Renal pelvis (tissue), 12 donors: ENCODE measurements around the gene MRO. TPM values are rescaled to one million over a fixed set of nuclear protein-coding genes. Genes with fewer than 3 reads are reported as not detected.
A peak's percentile ranks its signal among the peaks of the same experiment; 100 is the strongest.
"Not testable (repeated sequence)": the region's sequence is repeated elsewhere in the genome, so short reads cannot be mapped to it uniquely, and the experiment has no call there.

Experiments
- DNase-seq: peaks from one replicate; pipeline ENCODE4 v3.0.0-alpha.2; 2013
- long read RNA-seq, 16 experiments: transcript quantifications; one replicate each; lab custom pipeline, GENCODE V29; 2026
- polyA plus RNA-seq, 3 donors: library from polyadenylated mRNA; unstranded; fragments of 120-200 nt; gene quantifications; one replicate each; pipeline ENCODE4 v1.2.1, GENCODE V29; 2013; ENCODE audit not compliant: insufficient read length in 3 of 3

The MRO gene
- polyA plus RNA-seq, result 1 to 10 TPM; 2.9 to 3.1 (median 2.9) TPM
- long read RNA-seq, donor 1, result 0 reads
- long read RNA-seq, donor 2, partial matches to known transcripts, result 45 of 56 reads
- long read RNA-seq, donor 2, other reads (novel, unspliced or antisense), result 11 of 56 reads
- long read RNA-seq, donor 3, full-length matches to known transcripts, result 1 of 1 reads
- long read RNA-seq, donor 3, partial matches to known transcripts, result 0 of 1 reads
- long read RNA-seq, donor 3, other reads (novel, unspliced or antisense), result 0 of 1 reads
- long read RNA-seq, donor 4, result 0 reads
- long read RNA-seq, donor 5, result 0 reads
- long read RNA-seq, donor 6, result 0 reads
- long read RNA-seq, donor 7, result 0 reads
- long read RNA-seq, donor 8, result 0 reads
- long read RNA-seq, donor 9, result 0 reads
- long read RNA-seq, donor 10, result 0 reads
- long read RNA-seq, donor 11, result 0 reads
- long read RNA-seq, donor 12, result 0 reads
- long read RNA-seq, donor 13, result 0 reads
- long read RNA-seq, donor 14, result 0 reads
- long read RNA-seq, donor 15, result 0 reads
- long read RNA-seq, donor 16, result 0 reads

DNA sequence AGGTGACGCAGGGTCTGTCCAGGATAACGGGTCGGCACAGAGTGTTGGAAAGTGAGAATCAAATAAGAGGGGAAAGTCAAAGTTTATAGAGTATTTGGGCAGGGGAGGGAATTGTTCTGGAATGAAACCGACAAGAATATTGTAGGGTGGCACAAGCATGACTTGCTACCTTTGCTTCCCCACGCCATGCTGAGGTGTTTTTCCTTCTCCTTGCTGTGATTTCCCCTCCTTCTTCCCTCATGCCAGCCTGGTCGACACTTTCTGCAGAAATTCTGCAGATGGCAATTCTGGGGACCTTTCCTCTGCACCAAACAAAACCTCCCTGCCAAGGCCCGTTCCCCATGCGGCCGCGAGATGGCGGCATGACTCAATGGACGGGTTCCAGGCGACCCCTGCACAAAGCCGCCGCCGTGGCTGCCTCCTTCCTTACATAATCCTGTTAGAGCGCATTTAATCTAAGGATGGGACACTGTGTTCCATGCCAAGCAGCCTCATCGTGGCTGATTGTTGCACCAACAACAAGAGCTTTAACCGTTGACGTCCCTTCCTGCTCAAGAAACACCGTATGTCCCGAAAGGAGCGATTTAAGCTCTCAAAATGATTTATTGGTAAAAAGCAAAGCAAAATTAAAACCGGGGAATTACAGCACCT, at the start of gene MRO:
TSS of gene MRO (minus strand) at position 289 of the 651 bp plus-strand sequence. CDS start 10,616 bp downstream, outside the sequence.
- peak; percentile 76 for DNase-seq

DNA sequence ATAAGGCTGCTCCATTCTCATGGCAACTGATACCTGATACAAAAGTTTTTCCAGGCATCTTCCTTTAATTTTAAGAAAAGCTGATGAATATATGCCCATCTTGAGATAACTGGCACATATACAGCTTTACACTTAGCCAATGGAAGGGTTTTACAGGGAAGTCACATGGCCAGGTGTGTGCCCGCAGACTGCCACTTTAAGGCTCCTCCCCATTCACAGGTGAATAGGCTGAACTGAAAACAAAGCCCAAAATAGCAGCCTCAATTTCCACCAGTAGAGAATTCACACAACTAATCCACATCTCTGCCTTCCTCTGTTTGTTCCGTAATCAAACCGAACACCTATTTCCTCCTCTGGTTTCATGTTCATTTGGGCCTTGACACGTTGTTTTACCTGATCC, 49.3 kb upstream of the MRO start:
- no peak for DNase-seq

DNA sequence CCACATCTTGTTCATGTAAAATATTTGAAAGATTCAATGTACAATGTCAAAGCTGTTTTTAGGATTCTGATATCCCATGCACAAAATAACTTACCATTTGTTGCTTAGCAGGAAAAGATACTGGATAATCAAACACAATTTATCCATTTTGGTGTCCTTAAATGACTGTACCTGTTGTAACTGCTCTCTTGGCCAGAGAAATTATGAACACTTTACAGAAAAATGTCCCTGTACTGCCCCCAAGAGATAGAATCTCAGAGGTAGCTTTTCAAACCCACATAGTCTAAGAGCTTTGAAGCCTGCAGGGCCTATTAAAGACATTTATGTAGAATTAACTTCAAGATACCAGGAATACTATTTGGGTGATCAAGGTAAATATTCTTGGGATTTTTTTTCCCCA, 46.9 kb upstream of the MRO start:
- no peak for DNase-seq

DNA sequence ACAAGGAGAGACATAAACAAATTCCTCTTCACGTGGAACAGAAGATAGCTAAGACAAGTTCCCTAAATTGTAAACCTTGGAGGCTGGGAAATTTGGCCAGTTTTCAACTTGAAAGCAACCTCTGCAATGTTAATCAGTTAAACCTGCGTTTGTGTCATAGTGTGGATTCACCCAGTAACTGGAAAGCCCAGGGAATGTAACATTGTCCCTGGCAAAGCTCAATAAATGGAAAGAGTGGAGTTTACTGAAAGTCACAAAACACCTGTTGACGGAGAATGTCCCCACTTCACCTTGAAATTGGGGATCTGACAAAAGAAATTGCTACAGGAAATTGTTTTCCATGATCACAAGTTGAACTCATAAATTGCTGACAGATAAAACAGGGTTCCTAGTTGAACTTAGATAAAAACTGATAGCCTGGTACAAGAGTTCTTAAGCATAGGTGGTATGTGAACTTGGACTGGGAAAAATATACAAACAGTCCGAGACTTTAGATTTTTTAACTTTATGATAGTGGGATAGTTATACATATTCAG, 44.1 kb upstream of the MRO start:
- DNase-seq, result no peak

DNA sequence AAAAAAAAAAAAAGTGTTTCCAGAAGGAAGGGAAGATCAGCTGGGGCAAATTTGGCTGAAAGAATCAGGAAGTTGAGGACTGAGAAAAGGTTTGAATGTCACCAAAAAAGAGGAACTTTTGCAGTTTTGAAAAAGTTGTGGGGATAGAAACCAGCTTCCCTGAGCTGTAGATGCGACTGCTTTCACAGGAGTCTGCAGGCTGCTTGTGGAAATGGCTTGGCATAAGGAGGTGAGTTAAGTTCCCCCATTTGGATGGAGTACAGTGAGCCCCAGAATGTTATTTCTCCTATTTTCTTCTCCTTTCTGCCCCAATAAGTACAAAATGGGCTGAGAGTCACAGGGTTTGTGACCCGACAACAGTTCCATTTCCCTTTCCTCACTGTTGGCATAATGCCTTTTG, 42.6 kb upstream of the MRO start:
- no peak for DNase-seq

DNA sequence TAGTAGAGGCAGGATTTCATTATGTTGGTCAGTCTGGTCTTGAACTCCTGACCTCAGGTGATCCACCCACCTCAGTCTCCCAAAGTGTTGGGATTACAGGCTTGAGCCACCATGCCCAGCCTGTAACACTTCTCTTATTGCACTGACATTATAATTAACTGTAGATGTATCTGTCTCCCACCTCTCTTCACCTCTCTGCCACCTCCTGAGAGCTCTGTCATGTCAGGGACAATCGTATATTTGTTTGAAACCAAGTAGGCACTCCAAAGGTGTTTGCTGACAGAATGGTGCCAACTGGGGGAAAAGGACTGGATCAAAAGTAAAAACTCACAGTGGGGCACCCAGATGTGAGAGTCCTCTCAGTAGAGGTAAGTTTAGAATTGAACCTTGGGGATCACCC, 41.8 kb upstream of the MRO start:
- DNase-seq, result no peak

DNA sequence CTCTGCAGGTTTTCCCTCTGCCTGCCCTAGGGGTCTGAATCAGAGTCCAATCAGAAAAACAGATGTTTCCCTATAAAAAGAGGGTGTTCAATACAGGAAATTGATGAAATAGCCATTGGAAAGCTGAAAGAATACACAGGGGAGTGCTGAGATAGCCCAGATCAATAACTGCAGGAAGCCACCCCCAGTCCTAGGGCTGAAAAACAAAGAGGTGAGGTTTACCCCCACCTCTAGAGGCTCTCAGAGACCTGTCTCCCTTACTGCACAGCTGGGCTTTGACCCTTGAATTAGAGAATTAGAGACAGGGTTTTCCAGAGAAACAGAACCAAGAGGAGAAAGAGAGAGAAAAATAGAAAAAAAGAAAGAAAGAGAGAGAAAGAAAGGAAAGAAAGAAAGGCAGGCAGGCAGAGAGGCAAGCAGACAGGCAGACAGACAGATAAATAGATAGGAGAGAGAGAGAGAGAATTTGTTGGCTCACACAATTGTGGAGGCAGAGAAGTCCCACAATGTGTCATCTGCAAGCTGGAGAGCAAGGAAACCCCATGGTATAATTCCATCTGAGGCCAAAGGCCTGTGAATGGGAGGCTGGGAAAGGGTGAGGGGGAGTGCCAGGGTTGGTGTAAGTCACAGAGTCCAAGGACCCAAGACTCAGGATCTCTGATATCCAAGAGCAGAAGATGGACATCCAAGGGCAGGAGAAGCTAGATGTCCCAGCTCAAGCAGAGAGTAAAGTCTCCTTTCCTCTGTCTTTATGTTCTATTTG, 40.2 kb upstream of the MRO start:
- no peak for DNase-seq

DNA sequence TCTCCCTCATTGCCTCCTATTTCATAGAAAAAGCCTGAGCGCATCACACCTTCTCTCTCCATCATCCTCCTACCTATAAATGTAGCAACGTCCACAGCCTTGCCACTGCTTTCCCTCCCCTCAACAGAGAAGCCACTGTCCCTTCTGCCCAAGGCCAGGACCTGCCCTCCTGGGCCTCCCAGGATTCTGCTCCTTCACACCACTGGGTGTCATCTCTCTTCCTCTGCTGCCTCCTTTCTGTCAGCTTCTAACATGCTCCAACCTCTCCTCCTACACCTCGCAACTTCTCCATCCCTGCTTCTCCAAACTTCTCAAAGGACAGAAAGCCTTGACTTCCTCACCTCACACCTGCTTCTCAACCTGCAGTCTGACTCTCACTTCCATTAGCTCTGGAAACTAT, 37.9 kb upstream of the MRO start:
- no peak for DNase-seq

DNA sequence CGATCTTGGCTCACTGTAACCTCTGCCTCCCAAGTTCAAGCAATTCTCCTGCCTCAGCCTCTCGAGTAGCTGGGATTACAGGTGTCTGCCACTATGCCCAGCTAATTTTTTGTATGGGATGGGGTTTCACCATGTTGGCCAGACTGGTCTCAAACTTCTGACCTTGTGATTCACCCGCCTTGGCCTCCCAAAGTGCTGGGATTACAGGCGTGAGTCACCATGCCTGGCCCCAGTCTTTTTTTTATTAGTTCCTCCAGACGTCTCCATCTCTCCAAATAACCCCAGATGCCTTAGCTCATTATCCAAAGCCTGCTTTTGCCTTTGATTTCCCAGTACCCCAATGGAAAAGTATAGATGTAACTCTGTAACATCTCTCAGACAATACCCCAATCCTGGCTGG, 37.4 kb upstream of the MRO start:
- not testable (repeated sequence) for DNase-seq

DNA sequence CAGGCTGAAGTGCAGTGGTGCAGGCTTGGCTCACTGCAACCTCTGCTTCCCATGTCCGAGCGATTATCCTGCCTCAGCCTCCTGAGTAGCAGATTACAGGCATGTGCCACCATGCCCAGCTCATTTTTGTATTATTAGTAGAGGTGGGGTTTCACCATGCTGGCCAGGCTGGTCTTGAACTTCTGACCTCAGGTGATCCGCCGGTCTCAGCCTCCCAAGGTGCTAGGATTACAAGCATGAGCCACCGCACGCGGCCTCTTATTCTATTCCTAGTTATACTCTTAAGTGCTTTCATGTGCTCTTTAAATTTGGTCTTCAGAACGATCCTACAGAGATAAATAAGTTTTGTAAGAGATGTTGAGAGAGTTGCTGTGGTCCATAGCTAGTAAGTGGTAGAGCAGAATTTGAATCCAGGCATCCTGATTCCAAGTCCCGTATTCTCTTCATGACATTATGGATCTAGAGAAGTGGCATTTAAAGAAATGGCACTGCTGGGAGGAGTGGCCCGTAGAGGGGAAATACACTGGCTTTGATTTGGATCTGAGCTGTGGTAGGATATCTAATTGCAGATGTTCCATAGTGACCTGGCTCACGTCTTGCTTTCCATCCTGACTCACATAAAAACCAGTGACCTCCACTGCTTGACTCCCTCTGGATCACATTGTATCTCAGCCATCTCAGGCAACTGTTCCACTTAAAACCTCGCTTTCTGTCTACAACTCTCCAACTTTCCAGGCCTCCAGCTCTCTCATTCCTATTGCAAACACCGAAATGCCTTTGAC, 36.4 kb upstream of the MRO start:
- DNase-seq, result no peak

DNA sequence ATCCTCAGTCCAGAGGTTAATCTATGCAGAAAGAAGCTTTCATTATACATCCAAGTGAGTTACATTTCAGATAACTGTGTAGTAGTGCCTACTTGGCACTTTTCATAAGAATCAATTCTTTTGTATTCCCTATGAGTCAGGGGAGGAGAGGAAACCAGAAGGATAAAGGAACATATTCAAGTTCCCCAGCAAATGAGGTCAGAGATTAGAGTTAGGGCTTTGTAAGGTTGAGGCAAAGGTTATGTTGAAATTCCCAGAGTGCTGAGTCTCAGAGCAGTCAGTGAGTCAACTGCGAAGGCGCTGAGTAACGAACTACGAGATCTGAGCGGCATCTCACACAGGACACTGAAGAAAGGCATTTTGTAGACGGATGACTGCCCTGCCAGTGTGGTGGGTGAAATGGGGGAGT, 34.1 kb upstream of the MRO start:
- no peak for DNase-seq

DNA sequence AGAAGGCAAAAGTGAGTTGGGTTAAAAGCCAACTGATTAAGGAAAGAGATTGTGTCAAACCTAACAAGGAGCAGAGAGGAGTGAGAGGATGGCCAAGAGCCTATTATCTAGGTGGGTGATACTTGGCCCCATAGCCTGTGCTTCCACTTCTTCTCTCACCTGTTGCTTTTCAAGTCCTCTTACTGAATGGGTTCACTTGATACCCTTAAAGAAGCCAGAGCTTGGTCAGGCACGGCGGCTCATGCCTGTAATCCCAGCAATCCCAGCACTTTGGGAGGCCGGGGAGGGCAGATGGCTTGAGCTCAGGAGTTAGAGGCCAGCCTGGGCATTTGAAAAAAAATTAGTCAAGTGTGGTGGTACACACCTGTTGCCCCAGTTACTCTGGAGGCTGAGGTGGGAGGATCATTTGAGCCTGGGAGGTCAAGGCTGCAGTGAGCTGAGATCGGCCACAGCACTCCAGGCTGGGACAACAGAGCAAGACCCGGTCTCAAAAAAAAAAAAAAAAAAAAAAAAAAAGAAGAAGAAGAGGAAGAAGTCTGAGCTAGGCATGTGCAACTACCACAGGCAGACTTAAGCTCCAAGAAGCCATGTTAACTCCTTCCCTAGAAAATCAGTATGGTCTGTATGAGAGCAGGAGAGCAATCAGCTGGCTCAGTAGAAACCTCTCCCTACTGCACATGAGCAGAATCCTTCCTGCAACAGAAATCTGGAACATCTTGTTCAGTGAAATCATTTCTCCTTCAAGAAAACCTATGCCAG, 30.7 kb upstream of the MRO start:
- no peak for DNase-seq

DNA sequence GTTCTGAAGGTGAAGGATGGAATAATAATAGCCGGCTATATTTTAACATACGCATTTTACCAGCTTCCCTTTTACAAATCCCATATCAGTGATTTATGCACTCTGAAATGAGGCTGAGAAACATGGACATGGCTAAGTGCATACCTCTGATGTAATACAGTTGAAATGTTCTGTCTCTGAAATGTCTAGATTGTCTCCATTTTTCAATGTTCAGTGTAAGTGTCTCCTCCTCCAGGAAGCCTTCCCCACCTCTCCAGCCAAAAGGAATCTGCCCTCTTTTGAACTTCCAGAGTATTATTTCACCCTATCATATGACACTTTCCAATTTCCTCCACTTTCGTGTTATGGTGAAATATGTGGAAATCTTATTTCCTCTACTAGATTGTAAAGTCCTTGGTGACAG, 29.6 kb upstream of the MRO start:
- no peak for DNase-seq

DNA sequence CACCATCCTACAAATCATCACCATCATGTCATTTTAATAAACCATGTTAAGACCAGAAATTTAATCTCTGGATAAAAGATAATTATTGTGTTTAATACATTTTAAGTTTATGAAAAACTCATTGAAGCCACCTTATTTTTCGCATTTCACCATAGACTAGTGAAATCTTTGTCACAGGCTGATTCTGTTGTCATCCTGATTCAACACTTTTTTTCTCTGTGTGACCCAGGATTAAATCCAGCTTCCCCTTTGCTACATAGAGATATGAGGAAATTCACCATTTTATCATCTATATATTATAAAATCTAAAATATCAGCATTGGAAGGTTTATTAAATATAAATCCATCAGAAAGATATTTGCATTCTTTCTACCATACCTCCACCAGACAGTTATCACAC, 29.2 kb upstream of the MRO start:
- no peak for DNase-seq

DNA sequence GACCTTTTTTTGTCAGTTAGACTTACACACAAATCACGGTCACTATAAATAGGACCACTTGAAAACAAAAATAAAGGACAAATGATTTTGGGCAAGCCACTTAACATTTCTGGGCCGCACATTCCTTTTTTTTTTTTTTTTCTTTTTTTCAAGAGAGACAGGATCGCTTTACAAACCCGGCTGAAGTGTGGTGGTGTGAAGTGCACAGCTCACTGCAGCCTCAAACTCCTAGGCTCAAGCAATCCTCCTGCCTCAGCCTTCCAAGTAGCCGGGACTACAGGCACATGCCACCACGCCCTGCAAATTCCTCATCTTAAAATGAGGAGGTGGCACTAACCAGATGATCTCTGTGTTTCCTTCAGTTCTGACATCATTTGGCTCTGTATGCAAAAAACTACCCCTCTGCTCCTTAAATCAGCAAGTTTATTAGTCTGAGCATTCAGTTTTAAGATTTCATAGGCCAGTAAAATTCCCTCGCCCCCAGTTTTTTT, 28.3 kb upstream of the MRO start:
- no peak for DNase-seq

DNA sequence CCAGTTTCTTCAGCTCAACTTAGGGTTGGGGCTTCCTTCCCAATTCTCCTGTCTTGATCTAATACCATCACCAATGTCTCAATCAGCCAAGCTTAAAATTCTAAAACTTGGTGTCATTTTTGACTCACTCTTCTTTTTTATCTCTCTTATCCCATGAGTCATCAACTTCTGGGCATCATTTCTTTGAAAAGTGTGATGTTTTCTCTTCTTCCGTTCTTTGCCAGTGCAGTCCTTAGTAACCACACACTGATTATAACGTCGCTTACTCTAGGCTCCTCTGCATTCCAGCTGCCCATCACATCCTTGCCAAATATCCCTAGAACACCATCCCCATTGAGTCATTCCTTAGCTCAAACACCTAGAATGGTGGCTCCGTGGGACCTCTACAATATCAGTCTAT, 27.4 kb upstream of the MRO start:
- no peak for DNase-seq

DNA sequence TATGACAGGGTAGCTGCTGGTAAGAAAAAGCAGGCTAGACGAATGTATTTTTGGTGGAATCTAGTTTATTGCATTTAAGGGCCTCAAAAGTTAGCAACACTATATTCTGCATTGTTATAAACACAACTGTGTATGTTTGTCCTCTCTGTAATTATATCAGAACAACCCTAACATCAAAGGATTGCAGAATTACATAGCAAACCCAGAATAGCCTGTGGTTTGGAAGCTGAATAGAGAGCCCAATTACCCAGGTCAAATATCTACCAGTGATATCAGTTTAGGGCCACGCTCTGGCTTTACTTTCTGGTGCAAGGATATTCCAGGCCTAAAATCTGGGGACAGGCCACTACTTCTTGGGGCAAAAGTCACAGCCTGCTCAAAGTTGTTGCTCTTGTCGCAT, 25.1 kb upstream of the MRO start:
- DNase-seq, result no peak

DNA sequence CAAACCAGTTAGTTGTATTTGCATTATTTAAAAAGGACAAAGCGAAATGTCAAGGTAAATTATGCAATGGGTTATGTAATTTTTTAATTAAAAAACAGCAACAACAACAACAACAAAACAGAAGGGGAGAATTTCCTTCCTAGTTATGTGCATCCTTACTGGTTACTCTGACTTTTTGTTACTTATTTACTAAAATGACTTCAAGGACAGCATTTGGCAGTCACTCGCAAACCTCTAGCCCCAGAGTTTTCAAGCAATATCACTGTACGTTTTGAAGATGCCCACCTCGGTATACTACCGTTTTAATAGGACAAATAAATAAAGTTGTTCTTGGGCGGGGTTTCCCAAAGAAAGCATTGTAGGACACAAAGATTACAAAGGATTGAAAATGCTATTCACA, 24.7 kb upstream of the MRO start:
- DNase-seq, result no peak

DNA sequence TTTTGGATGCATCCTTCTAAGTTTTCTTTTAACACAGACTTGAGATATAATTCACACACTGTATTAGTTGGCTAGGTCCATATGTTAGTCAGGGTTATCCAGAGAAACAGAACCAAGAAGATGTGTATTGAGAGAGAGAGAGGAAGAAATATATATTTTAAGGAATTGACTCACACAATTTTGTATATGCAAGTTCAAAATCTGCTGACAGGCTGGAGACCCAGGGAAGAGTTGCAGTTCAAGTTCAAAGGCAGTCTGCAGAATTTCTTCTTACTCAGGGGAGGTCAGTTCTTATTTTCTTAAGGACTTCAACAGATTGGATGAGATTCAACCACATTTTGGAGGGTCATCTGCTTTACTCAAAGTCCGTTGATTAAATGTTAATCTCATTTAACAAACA, 23.0 kb upstream of the MRO start:
- DNase-seq, result no peak

DNA sequence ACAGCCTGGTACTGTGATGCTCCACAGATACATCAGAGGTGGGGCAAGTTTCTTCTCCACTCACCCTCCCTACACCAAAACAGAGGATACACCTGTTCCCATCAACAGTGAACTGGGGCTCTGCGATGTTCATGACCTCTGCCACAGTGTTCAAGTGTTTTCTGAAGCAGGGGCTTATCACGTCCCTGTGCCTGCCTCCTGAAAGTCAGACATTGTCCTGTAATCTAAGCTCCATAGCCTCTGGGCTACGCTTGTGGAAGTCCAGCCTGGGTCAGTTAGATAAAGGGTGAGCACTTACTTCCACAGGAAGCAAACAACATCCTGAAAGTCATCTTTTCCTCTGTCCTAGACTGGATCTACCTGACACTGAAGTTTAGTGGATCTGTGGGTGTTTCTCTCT, 20.2 kb upstream of the MRO start:
- DNase-seq, result no peak

DNA sequence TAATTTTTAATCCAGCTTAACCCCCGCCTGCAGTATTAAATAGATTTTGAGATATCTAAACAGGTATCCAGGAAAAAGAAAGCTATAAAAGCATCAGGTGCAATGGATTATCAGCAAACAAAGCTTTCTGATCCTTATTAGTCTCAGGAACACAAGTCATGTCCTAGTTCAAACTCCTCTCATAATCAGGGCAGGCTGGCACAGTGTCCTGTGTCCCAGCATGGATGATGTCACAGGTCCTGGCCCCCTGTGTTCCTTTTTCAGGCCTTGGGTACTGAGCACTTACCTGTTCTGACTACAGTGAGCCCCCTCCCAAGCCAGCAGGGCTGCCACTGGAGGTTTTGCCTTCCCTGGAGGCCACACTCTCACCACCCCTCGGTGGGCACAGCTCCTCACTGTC, 19.5 kb upstream of the MRO start:
- DNase-seq, result no peak
